Kidney glomerular epithelial cell (primary cell): ENCODE measurements around the gene MLXIPL.
"Not testable (repeated sequence)": the region's sequence is repeated elsewhere in the genome, so short reads cannot be mapped to it uniquely, and the experiment has no call there.

Source experiments
- DNase-seq: peaks from one replicate; lab custom pipeline; 2025; lab: John Stamatoyannopoulos, UW

Gene MLXIPL

DNA sequence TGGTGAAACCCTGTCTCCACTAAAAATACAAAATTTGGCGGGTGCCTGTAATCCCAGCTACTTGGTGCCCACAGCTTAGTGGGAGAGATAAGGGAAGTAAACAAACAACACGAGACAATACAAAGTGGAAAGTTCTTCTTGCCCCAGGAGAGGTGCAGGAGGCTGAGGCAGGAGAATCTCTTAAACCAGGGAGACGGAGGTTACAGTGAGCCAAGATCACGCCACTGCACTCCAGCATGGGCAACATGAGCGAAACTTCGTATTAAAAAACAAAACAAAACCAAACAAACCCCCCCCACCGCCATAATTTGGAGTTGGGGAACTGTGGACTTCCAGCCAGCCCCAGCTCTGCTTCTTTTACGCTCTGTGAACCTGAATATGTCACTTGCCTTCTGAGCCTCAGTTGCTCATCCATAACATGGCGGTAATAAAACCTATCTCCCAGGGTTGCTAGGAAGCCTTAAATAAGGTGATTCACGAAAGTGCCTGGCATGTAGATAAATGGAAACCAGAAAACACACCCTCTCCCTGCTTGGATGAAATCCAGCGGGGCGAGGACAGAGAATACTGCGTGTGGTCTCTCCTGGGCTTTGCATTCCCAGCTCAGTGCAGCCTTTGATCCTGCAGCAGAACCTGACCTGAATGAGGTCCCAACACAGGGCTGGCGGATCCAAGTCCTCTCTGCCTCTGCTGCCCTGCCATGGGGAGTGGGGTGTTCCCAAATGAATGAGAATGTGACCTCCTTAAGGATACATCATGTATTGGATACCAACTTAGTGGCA lies 10.2 kb downstream of the MLXIPL start:
- DNase-seq = no peak

DNA sequence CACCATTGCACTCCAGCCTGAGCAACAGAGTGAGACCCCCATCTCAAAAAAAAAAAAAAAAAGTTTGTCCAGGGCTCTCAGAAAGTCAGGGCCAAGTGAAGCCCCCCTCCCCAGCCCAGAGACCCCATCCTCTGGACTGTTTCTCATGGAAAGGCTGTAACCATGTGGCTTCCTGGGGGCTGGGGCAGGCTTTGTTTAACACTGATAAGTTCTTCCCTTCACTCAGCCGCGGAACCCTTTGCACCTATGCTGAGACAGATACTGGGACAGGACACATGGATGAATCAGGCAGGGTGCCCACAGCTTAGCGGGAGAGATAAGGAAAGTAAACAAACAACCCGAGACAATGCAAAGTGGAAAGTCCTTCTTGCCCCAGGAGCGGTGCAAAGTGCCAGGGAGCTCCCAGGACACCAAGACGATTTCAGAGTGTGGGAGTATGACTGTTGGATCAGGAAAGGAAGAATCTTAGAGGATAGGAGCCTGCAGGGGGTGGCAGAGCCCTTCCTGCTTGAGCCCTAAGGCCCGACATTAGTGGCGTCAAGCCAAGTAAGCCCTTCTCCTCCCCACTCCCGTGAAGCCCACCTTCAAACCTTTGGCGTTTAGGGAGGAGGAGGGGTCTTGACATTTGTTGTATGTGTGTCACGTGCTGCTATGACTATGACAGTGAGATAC lies 11.6 kb downstream of the MLXIPL start:
- DNase-seq = peak; percentile 77

GRCh38 chr7:73611017-73611555 lies 13.2 kb downstream of the MLXIPL start:
- DNase-seq = no peak

DNA sequence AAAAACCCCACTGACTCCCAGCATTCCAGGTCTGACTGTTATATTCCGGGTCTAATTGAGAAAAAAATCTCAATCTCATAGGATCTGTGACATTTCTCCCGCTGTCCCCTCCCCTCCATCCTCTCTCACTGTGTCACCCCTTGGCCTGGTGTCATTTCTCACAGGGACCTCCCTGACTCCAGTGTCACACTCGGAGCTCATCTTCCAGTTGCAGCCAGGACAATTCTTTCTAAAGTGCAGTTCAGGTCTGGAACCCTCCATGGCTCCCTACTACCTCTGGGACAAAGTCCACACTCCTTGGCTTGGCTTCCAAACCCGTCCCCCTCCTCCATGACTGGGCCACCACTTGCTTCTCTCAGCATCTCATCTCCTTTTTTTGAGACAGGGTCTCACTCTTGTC lies 14.2 kb downstream of the MLXIPL start:
- no peak for DNase-seq

GRCh38 chr7:73607692-73607983 lies 16.7 kb downstream of the MLXIPL start:
- DNase-seq = not testable (repeated sequence)

DNA sequence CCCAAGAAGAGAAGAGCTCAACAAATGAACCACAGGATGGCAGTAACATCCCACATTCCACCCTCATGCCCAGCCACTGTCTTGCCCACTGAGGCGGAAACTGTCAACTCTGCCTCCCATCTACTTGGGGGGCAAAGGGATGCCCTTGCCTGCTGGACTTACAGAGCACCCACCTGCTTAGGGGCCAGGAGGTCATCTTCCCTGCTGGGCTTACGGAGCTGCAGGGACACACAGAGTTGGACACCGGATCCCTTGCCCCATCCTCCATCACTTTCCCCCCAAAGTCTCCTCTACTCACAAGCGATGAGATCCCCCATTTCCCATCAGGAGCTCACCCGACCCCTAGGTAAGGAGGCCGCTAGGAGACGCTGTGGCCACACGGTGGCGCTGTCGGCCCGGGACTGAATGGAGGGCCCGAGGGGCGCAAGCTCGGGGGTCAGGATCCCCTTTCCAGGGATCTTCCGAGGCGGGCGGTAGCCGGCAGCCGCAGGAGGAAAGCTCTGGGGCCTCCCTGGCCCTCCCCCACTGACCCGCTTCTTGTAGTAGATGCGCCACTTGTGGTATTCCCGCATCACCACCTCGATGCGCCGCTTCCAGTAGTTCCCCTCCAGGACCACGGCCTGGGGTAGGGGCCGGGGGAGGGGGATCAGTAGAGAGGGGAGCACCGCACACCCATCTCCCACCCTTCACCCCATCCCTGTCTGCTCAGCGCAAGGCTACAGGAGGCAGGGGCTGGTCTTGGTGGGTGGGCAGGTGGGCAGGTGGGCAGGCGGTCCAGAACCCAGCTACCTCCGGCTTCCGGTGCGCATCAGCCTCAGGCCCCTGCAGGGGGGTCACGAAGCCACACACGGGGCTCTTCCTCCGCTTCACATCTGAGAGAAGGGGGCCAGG lies 17.3 kb downstream of the MLXIPL start:
- peak; percentile 20 for DNase-seq

DNA sequence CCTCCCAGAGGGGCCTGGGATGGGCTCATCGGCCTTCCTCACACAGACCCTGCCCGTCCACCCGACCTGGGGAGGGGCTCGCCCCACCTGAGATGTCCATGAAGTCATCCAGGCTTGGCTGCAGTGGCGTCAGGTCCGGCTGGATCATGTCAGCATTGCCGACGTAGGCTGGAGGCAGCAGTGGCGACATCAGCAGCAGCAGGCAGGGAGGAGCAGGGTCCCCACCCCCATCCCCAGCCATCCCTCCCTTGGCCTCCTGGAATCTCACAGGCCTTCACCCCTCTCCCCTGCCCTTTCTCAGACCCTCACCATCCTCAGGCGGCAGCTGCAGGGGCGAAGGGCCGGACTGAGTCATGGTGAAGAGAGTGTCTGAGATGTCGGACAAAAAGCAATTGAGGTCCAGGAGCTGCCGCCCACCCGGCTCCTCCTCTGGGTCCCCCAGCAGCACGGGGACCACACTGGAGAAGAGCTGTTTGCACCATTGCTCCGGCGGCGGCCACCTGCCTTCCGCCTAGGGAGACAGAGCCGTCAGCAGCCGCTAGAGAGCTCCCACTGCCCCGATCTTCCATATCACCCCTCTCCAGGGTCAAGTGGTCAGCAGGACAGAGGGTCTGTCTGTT lies 18.6 kb downstream of the MLXIPL start:
- no peak for DNase-seq

DNA sequence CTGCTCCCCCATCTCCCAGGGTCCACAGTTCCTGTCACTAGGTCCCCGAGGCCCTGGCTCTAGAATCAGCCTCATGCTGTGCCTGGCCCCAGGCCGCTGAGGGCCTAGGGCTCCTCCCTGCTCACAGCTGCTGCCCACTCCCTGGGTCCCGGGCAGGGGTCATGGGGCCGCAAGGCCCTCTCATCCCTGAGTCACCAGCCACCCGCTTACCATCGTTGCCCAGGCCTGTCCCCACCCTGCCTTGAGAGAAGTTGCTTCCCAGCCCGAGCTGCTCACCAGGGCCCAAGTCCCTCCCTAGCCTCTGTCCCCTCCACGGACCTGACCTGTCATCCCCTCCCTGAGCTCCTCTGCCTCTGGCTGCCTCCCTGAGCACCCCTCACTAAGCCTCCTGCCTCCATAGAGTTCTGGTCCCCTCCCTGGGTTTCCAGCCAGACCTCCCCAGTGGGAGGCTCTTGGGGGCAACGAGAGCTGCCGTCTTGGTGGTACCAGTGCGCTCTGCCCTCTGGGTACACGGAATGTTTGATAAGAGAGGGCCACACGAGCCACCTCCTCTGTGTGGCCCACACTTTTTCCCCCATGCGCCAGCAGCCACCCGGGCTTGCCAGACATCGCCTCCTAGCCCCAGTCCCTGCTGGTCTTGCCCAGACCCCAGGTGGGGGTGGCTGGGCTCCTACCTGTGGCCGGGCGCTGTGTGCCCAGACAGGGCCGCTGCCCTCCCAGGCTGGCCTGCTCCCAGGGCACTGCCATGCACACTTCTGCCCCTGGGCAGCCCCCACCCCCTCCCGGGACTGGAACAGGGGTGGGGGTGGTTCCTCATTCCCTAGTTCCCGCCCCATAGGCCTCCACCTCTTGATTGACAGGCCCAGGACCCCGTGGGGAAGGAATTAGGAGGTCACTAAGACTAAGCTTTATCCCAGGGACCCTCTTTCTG lies 21.3 kb downstream of the MLXIPL start:
- DNase-seq = no peak

DNA sequence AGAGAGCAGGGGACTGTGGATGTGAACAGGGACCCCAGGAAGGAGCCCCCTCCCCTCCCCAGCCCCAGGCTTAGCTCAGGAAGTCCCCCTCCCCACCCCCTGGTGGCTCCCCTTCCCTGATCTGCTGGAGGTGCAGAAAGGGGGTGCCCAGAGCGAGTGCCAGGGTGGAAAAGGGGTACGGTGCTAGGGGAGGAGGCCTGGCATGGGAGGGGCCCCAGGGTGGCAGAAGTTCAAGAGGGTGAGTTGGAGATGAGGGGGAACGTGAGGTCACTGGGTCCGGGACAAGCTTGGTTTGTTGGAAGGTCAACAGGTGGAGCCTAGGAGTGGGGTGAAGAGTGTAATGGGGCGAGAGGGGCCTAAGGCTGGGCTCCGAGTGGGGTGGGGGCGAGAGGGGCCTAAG lies 24.4 kb downstream of the MLXIPL start:
- DNase-seq = no peak

- no peak for DNase-seq
Observed at GRCh38 chr7:73599151-73599882, 25.0 kb downstream of the MLXIPL start.

GRCh38 chr7:73597978-73598782 lies 26.1 kb downstream of the MLXIPL start:
- DNase-seq = no peak

DNA sequence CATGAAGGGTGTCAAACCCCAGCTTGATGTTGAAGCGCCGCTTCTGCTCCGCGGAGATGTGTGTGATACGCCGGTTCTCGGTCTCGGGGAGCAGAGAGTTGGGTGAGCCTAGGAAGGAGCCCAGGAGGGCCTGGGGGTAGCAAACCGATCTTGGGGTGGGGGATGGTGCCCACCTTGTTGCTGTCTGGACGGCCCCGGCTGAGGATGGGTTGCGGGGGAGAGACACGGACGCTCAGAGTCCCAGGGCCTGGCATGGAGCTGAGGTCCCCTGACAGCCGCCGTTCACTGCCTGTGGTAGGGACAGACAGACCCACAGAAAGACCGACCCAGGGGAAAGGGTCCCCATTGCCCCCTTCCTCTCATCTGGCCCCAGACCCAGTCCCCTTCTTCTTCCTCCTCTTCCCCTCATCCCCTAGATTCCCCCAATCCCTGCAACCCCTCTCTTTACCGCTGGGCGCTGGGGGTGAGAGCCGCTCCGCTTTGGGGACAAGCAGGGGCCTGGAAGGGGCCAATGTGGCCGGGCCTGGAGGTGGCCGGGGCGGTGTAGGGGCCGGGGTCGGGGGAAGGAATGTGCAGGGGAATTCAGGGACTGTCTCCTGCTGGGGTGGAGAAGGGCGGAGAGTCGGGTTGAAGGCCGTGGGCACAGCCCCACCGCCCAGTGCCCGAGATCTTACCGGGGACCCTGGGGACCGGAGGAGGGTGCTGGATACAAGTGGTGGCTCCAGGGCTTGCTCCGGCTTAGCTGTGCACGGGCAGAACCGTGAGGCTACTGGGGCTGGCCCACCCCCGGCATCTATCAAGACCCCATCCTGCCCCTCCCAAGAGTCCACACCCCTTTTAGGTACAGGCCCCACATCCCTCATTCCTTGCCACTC lies 27.9 kb downstream of the MLXIPL start:
- DNase-seq = no peak

DNA sequence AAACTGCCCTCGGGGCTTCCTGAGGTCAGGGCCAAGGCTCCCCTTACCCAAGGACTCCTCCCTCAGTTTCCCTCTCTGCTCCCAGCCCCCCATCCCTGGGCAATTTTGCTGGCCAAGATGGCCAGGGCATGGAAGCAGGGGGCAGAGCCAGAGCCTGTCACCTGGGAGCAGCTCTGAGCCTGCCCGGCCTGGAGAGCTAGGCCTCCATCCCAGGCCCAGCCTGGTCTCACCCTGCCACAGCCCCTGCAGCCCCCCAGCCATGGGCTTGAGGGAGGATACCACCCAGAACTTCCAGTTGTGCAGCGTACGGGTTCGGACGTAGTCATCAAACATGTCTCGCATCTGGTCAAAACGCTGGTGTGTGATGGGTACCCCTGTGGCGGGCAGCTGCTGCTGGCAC lies 29.0 kb downstream of the MLXIPL start:
- DNase-seq = no peak

- DNase-seq = no peak
Observed at GRCh38 chr7:73593207-73594045, 30.9 kb downstream of the MLXIPL start.

GRCh38 chr7:73586911-73587310 lies 37.4 kb downstream of the MLXIPL start:
- no peak for DNase-seq

DNA sequence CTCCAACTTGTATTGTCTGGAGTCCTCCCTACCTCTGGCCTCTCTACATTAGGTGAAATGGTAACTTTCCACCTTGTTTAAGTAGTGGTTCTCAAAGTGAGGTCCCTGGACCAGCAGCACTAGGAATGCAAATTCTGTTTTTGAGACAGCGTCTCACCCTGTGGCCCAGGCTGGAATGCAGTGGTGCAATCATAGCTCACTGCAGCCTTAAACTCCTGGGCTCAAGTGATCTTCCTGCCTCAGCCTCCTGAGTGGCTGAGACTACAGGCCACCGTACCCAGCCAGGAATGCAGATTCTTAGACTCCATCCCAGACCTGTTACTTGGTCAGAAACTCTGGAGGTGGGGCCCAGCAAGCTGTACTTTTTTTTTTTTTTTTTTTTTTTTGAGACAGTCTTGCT lies 39.1 kb downstream of the MLXIPL start:
- DNase-seq = no peak

DNA sequence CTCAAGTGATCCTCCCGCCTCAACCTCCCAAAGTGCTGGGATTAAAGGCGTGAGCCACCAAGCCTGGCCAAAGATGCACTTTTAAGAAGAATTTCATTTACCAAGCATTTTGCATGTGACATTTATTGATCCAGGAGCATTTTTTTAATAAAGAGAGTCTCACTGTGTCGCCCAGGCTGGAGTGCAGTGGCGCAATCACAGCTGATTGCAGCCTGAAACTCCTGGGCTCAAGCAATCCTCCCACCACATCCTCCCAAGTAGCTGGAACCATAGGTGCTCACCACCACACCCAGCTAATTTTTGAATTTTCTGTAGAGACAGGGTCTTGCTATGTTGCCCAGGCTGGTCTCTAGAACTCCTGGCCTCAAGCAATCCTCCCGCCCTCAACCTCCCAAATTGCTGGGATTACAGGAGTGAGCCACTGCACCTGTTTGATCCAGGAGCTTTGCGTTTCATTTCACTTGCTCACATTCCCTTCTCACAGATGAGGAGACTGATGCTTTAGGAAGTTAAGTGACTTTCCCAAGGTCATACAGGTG lies 41.6 kb downstream of the MLXIPL start:
- no peak for DNase-seq
